GM19193 (cell line): ENCODE results near the gene MICU1.

Experiments used
- POLR2A ChIP-seq: IDR thresholded peaks from 4 replicates; pipeline ENCODE4 v1.6.1; 2011; ENCODE audit not compliant: insufficient read depth, insufficient read length; ENCODE audit errors: extremely low read depth

The MICU1 gene

DNA sequence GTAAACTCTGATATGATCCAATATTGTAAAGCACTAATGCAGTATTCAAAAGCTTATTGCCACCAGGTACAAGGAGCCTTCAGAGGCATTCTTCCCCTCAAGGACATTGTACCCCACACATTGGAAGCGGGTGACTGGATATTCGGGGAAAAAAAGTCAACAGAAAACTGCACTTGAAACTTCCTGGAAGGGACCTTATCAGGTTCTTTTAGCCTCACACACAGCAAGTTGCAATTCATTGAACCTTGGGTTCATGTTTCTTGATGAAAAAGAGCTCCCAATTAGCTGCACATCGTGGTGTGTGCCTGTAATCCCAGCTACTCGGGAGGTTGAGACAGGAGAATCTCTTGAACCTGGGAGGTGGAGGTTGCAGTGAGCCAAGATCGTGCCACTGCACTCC, 16.4 kb upstream of the MICU1 start:
- no peak for TF ChIP-seq POLR2A

DNA sequence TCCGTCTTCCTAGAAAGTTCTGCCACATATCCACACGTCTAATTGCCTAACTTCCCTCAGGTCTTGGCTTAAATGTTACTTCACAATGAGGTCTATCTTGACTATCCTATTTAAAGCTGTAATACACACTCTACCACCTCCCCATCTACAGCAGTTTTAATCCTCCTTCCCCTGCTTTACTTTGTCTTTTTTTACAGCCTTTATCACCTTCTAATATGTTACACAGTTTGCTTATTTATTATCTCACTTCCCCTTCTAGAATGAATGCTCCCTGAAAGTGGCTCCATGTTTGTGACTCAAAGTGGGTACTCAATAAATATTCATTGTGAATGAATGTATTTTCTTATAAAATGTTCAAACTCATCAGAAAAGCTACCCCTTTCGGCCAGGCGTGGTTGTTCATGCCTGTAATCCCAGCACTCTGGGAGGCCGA, 13.6 kb upstream of the MICU1 start:
- no peak for TF ChIP-seq POLR2A

DNA sequence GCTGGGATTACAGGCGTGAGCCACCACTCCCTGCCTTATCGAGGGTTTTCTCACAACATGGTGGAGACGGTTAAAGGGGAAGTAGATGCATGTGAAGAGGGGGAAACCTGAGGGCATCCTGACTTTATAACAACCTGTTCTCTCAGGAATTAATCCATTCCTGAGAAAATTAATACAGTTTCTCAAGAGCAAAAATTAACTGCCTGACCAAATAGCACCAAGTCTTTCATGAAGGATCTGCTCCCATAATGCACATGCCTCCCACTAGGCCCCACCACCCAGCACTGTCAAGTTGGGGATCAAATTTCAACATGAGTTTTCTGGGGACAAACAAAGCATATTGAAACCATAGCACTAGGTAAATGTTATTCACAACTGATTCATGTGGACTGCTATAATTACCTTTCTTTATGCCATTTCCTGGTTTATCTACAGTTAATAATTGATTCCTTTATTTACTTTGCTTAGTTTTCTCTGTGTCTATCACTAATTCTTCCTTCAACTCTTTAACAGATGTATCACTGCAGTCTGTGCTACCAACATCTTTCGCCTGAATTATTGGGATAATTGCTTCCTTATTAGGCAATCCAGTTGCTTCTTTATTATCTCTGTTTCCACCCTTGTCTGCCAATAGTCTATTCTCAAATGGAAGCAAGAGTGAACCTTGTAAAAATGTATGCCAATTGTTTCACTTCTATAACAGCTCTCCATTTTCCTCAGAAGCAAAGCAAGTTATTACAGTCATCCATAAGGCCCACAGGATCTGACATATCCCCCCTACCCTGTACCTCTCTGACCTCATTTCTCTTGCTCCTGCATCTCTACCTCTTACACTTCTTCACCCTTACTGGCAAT, 12.9 kb upstream of the MICU1 start:
- no peak for TF ChIP-seq POLR2A

DNA sequence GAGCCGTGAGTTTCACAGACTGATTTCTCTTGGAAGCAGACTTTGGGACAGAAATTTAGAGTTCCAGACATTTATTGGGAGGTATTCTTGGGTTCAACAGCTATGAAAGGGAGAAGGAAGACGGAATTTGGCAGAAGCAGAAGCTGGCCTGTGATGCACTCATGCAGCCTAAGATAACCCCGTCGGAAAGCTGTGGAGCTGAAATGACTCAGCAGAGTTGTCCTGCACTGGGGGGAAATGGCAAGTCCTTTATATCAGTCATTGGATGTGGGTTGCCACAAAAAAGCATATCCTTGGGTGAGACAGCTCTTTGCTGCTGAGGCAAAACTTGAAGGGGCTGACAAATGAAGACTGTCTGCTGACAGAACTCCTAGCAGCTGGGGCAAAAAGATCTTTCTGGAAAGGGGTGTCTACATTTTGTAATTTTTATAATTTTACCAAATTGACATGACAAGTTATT, 11.5 kb upstream of the MICU1 start:
- TF ChIP-seq POLR2A: no peak

DNA sequence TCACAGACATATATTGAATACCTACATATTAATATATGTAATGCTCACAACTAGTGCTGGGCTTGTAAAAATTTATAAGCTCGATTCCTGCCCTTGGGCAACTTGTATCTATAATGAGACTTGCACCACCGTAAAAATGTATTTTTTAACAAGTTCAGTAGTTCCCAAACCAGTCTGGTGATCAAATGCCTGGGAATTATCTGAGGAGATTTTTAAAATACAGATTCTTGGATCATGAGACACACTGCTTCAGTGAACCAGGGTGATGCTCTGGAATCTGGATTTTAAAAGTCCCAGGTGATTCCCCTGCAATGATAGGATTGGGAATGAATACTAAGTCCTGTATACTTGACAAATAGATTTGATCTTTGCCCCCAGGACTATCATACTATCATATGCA, 4.3 kb upstream of the MICU1 start:
- no peak for TF ChIP-seq POLR2A

DNA sequence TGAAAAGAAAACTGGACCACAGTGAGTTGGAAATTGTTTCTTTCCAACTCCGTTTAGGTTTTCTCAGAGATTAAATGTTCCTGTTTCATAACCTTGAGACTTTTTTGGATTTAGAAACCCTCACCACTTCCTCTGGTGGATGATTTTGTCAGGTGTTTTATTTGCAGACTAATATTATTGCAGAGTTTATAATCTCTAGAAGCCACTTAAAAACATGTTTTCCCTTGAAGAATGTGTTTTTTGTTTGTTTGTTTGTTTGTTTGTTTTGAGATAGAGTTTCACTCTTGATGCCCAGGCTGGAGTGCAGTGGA, 520 bp upstream of the MICU1 start:
- no peak for TF ChIP-seq POLR2A

DNA sequence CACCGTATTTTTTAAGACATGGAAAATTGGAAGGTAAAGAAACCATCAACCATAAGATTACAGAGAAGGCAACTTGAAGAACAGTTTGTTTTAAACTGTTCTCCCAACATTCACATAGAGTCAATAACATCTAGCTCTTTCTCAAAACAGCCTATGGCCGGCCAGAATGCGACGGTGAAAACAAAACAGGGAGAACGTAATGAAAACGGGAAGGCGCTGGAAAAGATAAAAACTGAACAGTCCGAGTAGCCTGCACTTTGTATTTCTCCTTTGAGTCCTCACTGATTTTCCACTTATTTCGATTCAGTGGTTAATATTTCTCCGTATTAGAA, 637 bp downstream of the MICU1 start:
- no peak for TF ChIP-seq POLR2A

DNA sequence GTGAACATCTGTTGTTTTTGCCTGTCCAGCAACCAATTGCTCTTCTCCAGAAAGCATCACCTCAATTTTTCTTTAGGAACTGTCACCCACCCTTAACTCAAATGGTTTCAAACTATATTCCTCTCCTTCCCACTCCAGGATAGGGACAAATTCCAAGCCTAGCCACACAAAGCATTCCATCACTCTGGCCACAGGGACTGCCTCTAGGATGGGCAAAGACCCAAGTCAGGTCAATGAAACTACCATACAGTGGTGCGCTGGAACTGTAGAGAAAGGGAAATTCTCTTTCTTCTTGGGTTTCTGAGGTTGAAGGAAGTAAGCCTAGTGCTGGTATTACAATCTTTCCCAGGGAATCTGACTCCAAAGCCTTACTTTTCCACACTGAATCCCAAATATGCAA, 3.6 kb downstream of the MICU1 start:
- no peak for TF ChIP-seq POLR2A

DNA sequence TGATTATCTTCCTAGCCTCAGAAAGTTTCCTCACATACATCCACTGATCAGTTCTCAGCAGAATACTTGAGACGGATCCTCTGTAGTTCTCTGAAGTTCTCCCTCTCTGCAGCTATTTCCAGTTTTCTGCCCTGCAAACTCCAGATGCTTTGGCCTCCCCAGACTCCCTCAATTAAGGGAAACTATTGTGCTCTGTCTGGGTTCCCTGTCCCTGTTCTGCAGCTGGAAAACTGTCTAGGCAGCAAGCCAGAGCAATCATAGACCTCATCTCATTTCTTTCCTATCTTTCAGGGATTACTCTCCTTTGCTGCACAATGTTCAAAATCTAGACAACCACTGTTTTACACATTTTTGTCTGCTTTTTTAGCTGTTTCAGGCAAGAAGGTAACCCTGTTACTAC, 9.2 kb downstream of the MICU1 start:
- TF ChIP-seq POLR2A: no peak

DNA sequence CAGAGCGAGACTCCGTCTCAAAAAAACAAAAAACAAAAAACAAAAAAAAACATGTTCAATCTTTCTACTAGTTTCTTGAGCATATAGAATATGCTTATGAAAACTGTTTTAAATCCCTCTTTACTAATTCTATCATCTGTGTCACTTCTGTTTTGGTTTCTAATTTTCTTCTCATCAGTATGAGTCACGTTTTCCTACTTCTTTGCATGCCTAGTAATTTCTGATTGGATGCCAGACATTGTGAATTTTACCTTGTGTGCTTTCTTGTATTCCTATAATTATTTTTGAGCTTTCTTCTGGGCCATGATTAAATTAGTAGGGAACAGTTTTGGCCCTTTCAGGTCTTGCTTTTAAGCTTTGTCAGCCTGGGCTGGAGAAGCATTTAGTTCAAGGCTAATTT, 9.9 kb downstream of the MICU1 start:
- no peak for TF ChIP-seq POLR2A

DNA sequence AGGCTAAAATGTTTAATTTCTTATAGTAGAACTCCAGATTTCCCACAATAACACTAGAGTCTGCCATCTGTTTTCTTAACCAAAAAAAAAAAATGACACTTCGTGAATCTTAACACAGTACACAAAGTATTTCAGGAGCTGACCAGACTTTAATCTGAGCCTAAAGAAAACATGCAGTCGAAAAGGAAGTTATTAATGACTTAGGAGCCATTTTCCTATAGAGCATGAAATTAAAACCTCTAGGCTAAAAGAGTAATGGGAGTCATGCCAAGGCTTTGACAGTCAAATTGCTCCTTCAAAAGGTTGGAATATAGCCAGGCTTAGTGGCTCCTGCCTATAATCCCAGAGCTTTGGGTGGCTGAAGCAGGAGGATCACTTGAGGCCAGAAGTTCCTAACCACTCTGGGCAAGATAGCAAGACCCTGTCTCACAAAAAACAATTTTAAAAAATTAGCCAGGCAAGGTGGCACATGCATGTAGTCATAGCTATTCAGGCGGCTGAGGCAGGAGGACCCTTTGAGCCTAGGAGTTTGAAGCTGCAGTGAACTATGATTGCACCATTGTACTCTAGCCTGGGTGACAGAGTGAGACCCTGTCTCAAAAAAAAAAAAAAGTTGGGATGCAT, 13.6 kb downstream of the MICU1 start:
- TF ChIP-seq POLR2A: no peak

DNA sequence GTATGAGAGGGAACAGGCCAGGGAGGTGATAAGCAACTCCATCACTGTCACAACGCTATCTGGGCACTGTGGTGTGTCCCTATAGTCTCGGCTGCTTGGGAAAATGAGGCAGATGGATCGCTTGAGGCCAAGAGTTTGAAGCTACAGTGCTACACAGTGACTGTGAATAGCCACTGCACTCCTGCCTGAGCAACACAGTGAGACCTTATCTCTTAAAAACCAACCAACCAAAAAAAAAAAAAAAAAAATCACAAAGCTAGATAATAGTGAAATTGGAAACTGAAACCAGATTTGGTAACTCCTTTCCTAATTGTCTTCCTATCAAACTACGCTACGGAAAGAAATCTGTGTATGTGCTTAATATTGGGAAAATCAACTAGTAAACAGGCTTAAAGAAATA, 14.1 kb downstream of the MICU1 start:
- no peak for TF ChIP-seq POLR2A

DNA sequence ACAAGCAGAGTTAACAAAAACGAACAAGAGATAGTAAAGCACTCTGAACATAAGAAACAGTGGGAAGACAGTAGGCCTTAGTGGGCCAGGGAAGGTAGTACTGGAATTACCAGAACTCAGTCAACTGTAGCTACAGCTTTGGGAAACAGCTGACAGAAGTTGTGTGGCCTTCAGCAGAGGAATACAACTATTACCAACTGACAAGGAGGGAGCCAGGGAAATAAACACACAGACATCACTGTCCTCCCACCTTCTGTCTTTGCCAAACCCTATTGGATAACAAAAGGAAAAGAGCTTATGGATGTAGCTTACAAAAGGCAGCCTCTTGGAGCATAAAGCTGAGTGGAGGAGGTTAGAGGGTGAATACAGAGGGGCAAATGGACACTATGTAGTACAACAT, 15.4 kb downstream of the MICU1 start:
- no peak for TF ChIP-seq POLR2A

DNA sequence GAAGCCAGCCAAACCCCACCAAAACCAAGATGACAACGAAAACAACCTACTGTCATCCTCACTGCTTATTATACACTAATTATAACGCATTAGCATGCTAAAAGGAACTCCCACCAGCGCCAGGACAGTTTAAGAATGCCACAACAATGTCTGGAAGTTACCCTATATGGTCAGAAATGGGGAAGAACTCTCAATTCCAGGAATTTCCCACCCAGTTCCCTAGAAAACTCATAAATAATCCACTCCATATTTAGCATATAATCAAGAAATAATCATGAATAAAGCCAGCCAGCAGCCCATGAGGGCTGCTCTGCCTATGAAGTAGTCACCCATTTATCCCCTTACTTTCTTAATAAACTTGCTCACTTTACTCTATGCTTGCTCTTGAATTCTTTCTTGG, 20.8 kb downstream of the MICU1 start:
- TF ChIP-seq POLR2A: no peak

DNA sequence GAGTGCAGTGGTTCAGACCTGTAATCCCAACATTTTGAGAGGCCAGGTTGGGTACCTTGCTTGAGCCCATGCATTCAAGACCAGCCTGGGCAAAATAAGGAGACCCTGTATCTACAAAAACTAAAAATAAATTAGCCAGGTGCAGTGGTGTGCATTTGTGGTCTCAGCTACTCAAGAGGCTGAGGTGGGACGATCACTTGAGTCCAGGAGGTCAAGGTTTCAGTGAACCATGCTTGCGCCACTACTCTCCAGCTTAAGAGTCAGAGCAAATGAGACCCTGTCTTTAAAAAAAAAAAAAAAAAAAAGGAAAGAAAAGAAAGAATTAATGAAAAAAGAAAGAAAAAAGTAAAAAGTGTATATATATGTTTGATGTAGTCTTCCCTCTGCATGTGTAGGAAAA, 24.7 kb downstream of the MICU1 start:
- TF ChIP-seq POLR2A: no peak
